HCT116 (cell line): ENCODE results near the gene ATP4A.

Experiments
- ATF3 ChIP-seq: IDR thresholded peaks from 2 replicates; pipeline ENCODE4 v1.6.1; 2012
- ELF1 ChIP-seq: IDR thresholded peaks from 2 replicates; pipeline ENCODE4 v1.6.1; 2012; ENCODE audit warnings: low read depth, borderline replicate concordance
- EZH2 ChIP-seq: fragments of 200-600 bp; sonication (generic); IDR thresholded peaks from 2 replicates; pipeline ENCODE4 v1.6.1; 2017; ENCODE audit warnings: antibody characterized with exemption, mixed run types
- JUND ChIP-seq: IDR thresholded peaks from 2 replicates; pipeline ENCODE4 v1.6.1; 2012
- POLR2A ChIP-seq: IDR thresholded peaks from 2 replicates; pipeline ENCODE4 v1.7.0; 2011; ENCODE audit warnings: borderline replicate concordance; ENCODE audit not compliant: insufficient read depth, insufficient read length; ENCODE audit errors: extremely low read depth
- POLR2AphosphoS5 ChIP-seq: IDR thresholded peaks from 2 replicates; pipeline ENCODE4 v1.6.1; 2011; ENCODE audit warnings: mild to moderate bottlenecking, low read depth, low read length, moderate library complexity
- SIN3A ChIP-seq: IDR thresholded peaks from 2 replicates; pipeline ENCODE4 v1.6.1; 2012; ENCODE audit warnings: low read depth
- ZBTB33 ChIP-seq: IDR thresholded peaks from 2 replicates; pipeline ENCODE4 v1.6.1; 2011; ENCODE audit warnings: mild to moderate bottlenecking, low read length, moderate library complexity; ENCODE audit not compliant: insufficient replicate concordance; ENCODE audit errors: extremely low read depth
- TF ChIP-seq, protein P1 (sequence below), 3 experiments: fragments of 200-600 bp in 1 of 3; sonication (generic) in 1 of 3; IDR thresholded peaks in 2 of 3; conservative IDR thresholded peaks in 1 of 3; 2 replicates each; pipeline ENCODE4 v1.5.1; 2012 to 2017; ENCODE audit warnings: low read depth in 2 of 3, low read length in 2 of 3, antibody characterized with exemption in 1 of 3, borderline replicate concordance in 1 of 3, control low read depth in 1 of 3, mild to moderate bottlenecking in 1 of 3, mixed read lengths in 1 of 3, mixed run types in 1 of 3, moderate library complexity in 1 of 3; ENCODE audit not compliant: insufficient read depth in 1 of 3

GRCh38 chr19:35516310-35516709, 47.1 kb downstream of the ATP4A start:
- TF ChIP-seq, protein P1, sequence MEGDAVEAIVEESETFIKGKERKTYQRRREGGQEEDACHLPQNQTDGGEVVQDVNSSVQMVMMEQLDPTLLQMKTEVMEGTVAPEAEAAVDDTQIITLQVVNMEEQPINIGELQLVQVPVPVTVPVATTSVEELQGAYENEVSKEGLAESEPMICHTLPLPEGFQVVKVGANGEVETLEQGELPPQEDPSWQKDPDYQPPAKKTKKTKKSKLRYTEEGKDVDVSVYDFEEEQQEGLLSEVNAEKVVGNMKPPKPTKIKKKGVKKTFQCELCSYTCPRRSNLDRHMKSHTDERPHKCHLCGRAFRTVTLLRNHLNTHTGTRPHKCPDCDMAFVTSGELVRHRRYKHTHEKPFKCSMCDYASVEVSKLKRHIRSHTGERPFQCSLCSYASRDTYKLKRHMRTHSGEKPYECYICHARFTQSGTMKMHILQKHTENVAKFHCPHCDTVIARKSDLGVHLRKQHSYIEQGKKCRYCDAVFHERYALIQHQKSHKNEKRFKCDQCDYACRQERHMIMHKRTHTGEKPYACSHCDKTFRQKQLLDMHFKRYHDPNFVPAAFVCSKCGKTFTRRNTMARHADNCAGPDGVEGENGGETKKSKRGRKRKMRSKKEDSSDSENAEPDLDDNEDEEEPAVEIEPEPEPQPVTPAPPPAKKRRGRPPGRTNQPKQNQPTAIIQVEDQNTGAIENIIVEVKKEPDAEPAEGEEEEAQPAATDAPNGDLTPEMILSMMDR (IDR thresholded peaks at IDR 0.05 in 2 of 3, conservative IDR thresholded peaks at IDR 0.05 in 1 of 3; ENCODE audit: borderline replicate concordance in 1 of 3, insufficient read depth in 1 of 3, low read depth in 2 of 3, low read length in 2 of 3): no peak
- TF ChIP-seq ELF1: no peak
- TF ChIP-seq POLR2A: no peak
- no peak for TF ChIP-seq POLR2AphosphoS5
- TF ChIP-seq ATF3: no peak
- TF ChIP-seq EZH2: no peak
- no peak for TF ChIP-seq JUND
- no peak for TF ChIP-seq SIN3A
- TF ChIP-seq ZBTB33: no peak
